B cell (primary cell): ENCODE results near the gene TRIM54.

Experiments
- EZH2 ChIP-seq: IDR thresholded peaks from 2 replicates; pipeline ENCODE4 v1.6.1; 2012; ENCODE audit warnings: borderline replicate concordance, low read depth, mild to moderate bottlenecking, moderate library complexity, low read length; ENCODE audit not compliant: insufficient read depth, poor library complexity, severe bottlenecking
- TF ChIP-seq, protein P1 (sequence below): fragments of 200-600 bp; IDR thresholded peaks from one replicate; pipeline ENCODE4 v1.8.0; 2022; ENCODE audit warnings: antibody characterized with exemption, mild to moderate bottlenecking

DNA sequence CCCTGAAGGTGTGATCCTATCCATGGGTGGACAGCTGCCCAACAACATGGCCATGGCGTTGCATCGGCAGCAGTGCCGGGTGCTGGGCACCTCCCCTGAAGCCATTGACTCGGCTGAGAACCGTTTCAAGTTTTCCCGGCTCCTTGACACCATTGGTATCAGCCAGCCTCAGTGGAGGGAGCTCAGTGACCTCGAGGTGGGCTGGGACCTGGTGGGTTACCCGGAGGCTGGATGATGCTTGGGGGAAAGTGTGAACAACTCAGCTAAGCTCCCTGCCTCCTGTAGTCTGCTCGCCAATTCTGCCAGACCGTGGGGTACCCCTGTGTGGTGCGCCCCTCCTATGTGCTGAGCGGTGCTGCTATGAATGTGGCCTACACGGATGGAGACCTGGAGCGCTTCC, 48.9 kb upstream of the TRIM54 start:
- TF ChIP-seq, protein P1, sequence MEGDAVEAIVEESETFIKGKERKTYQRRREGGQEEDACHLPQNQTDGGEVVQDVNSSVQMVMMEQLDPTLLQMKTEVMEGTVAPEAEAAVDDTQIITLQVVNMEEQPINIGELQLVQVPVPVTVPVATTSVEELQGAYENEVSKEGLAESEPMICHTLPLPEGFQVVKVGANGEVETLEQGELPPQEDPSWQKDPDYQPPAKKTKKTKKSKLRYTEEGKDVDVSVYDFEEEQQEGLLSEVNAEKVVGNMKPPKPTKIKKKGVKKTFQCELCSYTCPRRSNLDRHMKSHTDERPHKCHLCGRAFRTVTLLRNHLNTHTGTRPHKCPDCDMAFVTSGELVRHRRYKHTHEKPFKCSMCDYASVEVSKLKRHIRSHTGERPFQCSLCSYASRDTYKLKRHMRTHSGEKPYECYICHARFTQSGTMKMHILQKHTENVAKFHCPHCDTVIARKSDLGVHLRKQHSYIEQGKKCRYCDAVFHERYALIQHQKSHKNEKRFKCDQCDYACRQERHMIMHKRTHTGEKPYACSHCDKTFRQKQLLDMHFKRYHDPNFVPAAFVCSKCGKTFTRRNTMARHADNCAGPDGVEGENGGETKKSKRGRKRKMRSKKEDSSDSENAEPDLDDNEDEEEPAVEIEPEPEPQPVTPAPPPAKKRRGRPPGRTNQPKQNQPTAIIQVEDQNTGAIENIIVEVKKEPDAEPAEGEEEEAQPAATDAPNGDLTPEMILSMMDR: no peak
- no peak for TF ChIP-seq EZH2
